Stimulated activated CD4-positive, alpha-beta T cell treated with anti-CD3 and anti-CD28 coated beads, Interleukin-15, amount 100 ng/mL, for 24 hours (primary cell): ENCODE data around the gene CTRB1.
"Not testable (repeated sequence)": the region's sequence is repeated elsewhere in the genome, so short reads cannot be mapped to it uniquely, and the experiment has no call there.

ENCODE experiments used
- DNase-seq: peaks from one replicate; pipeline ENCODE4 v3.0.0-alpha.2; 2020

The CTRB1 gene

GRCh38 chr16:75257886-75258806 is 39.4 kb downstream of the CTRB1 start:
- no peak for DNase-seq

GRCh38 chr16:75258807-75259141 is 40.0 kb downstream of the CTRB1 start:
- DNase-seq, result no peak

GRCh38 chr16:75260851-75261589 is 42.2 kb downstream of the CTRB1 start:
- DNase-seq, result no peak

GRCh38 chr16:75261590-75262078 is 42.8 kb downstream of the CTRB1 start:
- no peak for DNase-seq

GRCh38 chr16:75262104-75262799 is 43.5 kb downstream of the CTRB1 start:
- no peak for DNase-seq

- no peak for DNase-seq
Observed at GRCh38 chr16:75262800-75263127, 44.0 kb downstream of the CTRB1 start.

GRCh38 chr16:75263291-75263962 is 44.6 kb downstream of the CTRB1 start:
- DNase-seq, result no peak

- DNase-seq, result no peak
Observed at GRCh38 chr16:75263963-75264445, 45.2 kb downstream of the CTRB1 start.

GRCh38 chr16:75264457-75264998 is 45.7 kb downstream of the CTRB1 start:
- DNase-seq, result no peak

- DNase-seq, result no peak
Observed at GRCh38 chr16:75264999-75265910, 46.5 kb downstream of the CTRB1 start.

GRCh38 chr16:75265911-75266701 is 47.3 kb downstream of the CTRB1 start:
- DNase-seq, result peak; percentile 32

GRCh38 chr16:75266738-75267630 is 48.2 kb downstream of the CTRB1 start:
- DNase-seq, result no peak

GRCh38 chr16:75267631-75268264 is 49.0 kb downstream of the CTRB1 start:
- DNase-seq, result no peak

GRCh38 chr16:75269358-75269757 is 50.6 kb downstream of the CTRB1 start:
- not testable (repeated sequence) for DNase-seq

GRCh38 chr16:75271441-75272096 is 52.8 kb downstream of the CTRB1 start:
- DNase-seq, result no peak

GRCh38 chr16:75272097-75272551 is 53.3 kb downstream of the CTRB1 start:
- DNase-seq, result no peak

- DNase-seq, result not testable (repeated sequence)
Observed at GRCh38 chr16:75272629-75273028, 53.8 kb downstream of the CTRB1 start.
